TTC549 (cell line): ENCODE results near the gene BCCIP.

Experiments used
- FAIRE-seq: peaks from 2 replicates; lab custom pipeline; 2012; peaks lifted over from hg19 to GRCh38; lab: Jason Lieb, UNC

BCCIP gene

DNA sequence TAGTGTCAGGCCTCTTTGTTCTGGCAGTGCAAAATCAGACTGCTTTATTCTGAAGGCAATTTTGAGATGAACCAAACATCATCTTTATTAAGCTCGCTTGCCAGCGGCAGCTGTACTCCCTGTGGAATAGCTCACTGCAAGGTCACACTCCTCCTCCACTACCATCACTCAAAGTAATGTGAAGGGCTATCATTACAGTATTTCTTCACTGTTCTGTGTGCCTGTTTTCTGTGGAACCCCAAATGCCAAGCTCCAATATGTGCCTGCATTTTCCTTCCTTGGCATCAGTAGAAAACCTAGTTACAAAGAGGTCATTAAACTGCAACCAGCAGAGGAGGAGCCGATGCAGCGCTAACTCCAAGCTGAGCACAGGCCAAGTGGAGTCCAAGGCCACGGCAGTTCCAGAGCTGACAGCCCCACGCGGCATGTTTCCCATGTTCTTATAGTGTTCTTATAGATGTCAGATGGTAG lies 21.4 kb downstream of the BCCIP start:
- FAIRE-seq, result no peak

DNA sequence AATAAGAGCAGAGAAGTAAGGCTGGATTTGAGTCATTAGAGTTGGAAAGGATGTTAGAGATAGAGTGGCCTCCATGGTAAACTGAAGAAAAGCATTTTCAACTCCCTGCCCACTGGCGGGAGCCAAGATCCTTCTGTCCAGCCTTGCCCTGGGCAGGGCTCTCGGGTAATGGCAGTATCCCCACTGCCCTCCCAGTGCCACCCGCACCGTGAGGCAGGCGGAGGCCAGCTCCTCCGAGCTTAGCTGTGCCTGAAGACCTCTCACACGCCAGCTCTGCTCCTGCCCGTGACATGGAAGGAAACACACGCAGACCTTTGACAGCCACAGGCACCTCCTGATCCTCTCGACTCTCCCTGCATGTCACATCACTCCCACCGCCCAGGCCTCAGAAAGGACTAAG lies 22.3 kb downstream of the BCCIP start:
- no peak for FAIRE-seq

DNA sequence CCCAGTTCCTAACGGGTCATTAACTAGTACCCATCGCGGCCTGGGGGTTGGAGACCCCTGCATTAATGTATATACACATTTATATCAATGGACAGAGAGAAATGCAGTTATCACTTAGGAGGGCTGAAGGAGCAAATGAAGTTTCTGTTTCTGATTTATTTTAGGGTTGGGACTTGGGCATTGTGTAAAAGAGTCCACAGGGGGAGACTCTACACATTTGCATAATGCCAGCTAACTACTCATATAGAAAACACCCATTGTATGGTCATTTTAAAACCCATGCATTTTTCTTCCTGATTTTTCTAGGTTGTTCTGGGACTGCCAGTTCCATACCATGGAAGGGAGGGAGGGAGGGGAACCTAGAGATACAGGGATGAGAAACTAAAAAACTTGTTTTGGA lies 23.5 kb downstream of the BCCIP start:
- FAIRE-seq, result no peak

DNA sequence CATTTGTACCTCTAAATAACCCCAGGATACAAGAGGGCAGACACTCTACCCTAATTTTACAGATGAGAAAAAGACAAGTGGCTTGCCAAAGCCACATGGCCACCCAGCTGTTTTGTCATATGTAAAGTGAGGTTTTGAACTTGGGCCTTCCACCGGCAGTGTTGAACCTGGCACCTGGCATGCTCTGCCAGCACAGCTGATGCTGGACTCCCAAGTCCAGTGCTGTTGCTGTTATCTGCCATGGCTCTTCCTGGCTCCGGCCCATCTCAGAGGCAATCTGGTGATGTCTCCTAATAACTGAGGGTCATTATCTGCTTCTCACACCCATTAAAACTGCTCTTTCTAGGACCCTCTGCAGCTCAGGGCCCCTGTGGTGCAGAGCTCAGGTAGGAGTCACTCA lies 25.0 kb downstream of the BCCIP start:
- FAIRE-seq, result no peak

DNA sequence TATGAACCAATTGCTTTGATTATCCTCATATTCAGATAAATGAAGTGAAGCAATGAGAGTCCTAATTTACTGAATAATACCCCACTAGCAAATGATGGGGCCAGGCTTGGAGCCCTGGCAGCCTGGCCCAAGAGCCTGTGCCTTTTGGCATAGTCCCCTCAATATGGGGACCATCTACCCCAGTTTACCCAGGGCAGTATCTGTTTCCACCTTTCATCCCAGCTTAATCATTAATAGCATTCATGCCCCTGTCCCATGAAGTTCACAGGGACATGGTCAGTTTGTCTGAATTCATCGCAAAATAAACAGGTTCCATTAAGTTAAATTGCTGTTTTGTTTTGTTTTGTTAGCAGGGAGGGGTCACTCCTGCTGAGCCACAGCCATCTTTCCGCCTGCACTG lies 25.5 kb downstream of the BCCIP start:
- no peak for FAIRE-seq

DNA sequence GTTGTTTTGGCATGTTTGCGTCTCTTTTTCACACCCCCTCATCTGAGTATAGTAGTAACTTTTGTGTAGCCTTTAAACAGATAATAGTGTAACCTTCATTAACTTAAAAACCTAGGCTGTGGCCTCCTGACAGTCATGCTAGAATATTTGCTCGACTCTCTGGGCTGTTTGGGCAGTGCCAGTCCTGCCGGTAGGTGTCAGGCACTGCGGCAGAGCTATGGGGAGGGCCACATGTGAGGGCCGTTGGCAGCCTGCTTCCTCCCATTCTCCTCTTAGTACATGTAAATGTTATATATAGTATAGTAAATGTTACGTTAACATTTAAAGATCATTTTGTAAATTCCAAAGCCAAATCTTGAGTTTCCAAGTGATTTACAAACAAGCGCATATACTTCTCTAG lies 26.1 kb downstream of the BCCIP start:
- FAIRE-seq, result no peak

DNA sequence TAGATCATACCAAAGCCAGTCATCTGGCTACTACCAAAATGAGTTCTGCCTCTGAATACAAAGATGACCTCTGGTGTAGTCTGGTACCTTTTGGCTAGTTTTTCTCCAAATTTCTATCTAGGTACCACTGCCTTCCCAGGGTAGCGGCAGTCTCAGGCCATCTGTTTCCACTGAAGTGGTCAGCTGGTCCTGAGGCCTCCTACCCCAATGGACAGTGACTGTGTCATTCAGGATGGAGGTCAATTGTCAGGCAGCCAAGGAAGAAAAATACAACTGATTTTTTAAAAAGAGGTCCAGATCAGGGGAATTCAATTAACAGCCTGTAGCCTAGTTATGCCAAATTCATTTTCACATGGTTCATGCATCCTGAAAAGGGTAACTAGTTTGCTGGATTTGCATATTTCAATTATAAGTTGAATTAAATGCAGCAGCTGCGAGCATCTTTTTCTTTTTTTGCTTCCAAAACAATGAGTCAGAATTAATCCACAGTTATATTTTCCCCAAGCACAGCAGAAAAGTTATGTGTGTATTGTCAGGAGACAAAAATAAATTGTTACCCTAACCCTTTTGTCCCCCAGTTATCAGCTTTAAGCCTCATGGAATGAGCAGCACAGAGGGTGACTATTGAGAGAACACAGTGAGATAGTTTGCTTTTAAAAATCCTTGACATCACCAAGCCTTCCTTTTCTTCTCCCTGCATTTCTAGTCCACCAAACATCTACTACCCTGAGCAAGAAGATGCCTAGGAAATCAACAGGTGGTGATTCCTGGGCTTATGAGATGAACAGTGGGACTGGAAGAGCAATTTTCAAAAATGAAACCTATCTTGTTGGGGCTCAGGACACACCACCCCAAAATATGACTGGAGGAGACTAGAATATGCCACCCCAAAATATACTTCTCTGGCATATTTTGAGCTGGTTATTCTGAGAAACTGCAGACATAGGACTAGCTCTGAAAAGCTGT lies 27.7 kb downstream of the BCCIP start:
- FAIRE-seq, result no peak

DNA sequence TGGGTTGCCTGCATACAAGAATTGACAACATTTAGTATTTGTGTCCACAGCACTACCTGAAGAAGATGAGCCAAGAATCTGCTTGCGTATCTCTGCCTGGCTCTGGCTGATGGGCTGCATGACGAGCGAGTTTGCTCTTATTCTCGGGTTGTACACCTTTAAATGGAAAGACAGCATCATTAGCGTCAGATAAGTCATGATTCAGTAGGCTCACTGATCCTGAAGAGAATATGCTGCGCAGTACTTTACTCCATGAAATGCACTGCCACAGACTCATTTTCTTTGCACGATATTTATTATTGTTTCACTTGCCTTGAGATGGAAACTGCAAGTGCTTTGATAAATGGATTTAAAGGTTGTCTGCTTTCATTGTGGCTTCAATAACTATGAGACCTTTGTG lies 29.1 kb downstream of the BCCIP start:
- no peak for FAIRE-seq

DNA sequence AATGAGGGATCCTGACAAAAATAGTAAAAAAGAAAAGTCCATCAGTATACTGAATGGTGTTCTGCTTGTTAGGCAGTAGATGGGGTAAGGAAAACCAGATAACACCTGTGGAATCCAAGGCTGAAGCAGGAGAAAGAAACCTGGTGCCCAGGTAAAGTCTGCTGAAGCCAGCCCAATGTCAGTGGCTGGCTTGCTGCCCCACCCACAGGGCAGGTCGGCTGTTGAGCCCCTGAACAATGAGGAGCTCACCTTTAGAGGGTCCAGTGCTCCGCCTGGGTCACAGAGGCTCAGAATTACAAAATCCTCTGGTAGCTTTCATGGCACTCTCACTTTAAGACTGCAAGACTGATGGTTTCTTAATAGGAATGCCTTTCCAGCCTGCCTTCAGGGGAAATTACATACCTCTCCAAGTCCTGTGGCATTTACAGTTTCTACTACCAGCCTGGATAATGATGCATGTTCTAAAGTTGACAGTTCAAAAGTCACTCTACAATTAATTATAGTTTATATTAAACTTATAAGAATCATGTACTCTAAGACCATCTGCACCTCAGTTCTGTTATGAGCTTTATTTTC lies 33.9 kb downstream of the BCCIP start:
- no peak for FAIRE-seq

DNA sequence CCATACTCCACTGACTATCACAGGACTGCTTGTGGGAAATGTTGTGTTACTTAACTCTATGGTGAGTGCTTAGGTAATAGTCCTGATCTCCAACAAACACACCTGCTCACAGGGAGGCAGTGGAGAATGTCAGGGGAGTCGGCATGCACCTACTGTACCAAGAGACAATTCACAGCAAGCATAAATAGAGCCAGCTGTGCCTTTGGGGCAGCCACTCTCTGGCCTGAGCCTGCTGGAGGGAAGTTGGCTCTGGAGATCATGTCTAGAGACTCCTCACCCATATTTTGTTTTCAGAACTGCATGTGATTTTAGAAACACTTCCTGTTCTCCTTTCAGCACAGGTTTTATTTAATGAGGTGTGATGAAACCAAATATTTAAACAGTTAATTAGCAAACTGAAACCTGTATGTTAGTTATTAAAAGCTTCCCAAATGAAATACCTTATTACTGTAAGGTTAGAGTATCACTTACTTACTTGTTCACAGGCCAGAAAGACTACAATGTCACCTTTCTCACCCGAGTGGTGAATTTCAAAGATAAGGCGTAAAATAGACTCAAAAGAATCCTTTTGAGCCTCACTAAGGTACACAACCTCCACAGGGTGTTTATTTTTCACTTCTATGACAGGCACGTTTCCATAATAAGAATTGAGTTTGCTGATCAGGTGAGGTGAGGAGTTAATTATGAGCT lies 35.9 kb downstream of the BCCIP start:
- FAIRE-seq, result no peak

DNA sequence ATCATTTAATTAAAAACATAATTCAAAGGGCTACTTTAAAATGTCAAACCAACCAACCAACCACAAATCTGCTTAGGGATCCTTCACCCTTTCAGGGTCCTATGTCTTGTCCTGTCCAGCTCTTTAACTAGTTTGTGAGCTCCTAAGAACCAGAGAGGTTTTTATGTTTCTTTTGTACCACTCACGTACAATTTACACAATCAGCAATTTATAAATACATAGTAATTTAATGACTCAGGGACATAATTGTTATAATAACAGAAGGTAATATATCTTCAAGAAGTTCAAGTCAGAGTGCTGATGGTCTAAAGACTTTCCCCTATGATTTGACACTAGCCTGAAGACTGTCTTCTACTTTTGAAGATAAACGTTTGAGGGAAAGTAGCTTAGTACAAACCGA lies 41.8 kb downstream of the BCCIP start:
- no peak for FAIRE-seq

DNA sequence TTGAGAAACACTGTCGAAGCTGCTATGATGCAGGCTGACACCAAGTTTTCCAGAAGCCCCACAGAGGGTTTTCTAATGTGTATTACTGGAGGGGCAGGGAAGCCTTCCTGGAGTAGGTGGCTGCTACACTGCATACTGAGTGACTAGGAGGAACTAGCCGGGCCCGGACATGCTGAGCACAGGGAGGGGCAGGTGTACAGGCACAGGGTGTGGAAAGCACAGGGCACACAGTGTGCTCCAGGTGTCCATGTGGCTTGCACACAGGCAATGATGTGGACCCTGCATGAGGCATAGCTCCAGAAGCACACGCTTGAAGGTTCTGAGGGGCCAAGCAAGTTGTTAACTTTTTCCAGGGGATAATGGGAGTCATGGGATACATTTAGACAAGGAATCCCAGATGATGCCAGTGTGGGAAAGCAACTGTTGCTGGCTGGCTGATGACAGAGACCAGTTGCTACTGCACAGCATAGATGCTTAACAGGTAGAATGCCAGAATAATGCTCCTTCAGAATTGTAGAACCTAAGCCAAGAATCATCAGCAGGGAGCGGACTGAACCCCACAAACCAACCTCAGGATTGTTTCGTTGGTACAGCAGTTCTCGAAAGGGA lies 43.2 kb downstream of the BCCIP start:
- no peak for FAIRE-seq

DNA sequence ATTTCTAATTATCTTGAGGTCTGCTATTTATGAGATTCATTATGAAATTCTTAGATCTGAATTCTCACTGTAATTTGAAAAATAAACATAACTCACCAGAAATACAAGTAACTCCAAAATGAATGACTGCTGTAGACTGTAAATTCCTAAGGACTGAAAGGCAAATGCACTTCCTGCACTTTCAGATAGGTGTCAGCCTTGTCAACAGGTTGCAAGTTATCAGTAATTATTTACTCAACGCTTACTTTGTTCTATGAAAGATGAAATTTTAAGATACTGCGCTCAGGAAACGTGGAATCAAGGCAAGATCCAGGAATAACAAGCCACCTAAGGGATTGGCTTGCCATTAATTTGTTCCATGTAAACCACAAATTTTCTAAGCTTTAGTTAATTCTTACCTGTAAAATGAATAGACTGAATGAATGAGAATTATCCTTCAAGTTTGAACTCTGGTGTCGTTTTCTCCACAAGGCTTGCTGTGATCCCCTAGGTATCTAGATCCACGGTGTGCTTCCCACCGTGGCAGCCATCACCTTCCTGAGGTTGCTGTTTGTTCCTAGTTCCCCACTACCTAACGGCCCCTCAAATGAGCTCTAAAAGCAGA lies 45.1 kb downstream of the BCCIP start:
- peak; percentile 13 for FAIRE-seq

DNA sequence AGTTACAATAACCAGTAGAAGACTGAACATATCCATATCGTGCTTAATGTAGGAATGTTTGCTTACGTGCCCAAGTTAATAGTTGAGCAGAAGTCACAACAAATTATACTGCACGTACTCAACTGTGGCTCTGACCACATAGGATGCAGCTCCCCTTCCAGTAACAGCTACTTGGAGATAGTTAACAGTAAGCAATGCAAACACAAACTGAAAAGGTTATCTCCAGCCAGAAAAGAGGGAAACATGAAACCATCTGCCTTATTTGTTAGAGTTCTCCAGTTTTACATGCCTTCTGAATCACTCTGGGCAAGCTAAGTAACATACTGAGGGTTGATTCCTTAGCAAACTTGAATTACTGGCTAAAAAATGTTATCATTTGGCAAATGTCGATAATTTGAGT lies 48.0 kb downstream of the BCCIP start:
- FAIRE-seq, result no peak

DNA sequence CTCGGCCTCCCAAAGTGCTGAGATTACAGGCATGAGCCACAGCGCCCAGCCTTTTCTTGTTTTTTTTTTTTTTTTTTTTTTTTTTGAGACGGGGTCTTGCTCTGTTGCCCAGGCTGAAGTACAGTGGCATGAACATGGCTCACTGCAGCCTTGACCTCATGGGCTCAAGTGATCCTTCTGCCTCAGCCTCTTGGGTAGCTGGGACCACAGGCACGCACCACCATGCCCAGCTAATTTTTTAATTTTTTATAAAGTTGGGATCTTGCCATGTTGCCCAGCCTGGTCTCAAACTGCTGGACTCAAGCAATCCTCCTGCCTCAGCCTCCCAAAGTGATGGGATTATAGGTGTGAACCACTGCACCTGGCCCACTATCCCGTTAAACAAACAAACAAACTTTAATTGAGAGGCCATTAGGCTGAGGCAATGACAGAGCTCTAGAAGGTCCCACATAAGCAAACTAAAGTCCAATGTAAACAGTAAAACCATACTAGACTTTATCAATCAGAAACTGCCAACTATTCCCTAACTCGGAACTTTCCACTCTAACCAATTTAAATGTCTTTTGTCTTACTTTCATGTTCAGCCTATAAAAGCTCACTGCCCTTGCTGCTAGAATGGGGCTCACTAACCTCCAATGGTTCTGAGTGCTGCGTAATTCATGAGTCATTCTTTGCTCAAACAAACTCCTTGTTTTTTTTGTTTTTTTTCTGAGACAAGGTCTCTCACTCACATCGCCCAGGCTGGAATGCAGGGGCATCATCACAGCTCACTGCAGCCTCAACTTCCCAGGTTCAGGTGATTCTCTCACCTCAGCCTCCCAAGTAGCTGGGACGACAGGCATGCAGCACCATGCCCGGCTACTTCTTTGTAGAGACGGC lies 55.9 kb downstream of the BCCIP start:
- FAIRE-seq, result no peak

DNA sequence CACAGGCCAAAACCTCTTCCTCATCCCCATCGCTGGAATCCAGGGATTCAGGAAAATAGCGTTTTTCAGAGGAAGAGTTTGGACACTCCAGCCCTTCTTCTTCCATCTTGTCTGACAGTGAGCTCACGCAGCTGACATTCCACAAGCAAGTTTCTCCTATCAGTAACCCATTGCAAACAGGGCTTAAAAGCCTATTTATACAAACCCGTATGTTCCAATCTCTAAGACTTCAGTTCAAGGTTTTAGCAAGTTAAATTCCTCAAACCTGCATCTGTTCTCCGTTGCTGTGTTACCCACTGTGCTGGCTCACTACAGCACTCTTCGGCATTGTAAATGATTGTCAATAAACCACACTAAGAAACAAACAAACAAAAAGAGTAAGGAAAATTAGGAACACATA lies 57.4 kb downstream of the BCCIP start:
- FAIRE-seq, result no peak

DNA sequence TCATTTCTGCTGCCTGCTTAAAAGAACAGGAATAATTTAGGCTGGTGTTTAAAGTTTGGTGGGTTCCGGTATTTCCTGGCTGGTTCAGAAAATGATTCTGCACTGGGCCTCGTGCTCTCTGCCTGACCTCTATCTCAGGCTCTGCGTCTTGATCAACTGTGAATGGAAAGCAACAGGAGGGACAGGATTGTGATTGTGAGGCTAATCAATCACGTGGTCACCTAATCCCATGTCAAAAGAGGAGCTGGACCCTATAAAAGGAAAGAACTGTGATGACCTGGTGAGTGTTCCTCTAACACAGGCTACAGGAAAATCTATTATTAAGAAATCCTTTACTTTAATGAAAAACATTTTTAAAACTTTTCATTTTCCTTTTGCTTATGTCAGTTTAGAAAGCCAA lies 57.8 kb downstream of the BCCIP start, which contains the start of gene DHX32:
DHX32 (minus strand) TSS at position 101 of the 400 bp plus-strand sequence. CDS start 468 bp downstream, outside the sequence.
- no peak for FAIRE-seq

DNA sequence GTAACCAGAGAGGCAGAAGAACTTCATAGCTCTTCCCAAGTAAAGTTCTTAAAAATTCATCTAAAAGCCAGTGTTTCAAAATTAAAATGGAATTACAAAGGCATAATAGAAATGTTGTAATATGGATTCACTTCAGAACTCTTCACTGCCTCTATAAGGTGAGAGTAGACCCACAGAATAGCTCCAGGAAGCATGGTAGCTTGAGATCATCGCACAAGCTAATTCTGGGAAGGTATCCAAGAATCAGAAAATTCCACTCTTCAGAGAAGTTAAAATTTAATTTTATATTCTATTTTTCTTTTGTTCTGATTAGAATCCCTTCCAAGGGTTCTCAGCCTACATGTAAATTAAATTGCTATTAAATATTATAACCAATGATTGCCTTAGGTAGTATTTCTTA lies 59.2 kb downstream of the BCCIP start:
- FAIRE-seq, result no peak

DNA sequence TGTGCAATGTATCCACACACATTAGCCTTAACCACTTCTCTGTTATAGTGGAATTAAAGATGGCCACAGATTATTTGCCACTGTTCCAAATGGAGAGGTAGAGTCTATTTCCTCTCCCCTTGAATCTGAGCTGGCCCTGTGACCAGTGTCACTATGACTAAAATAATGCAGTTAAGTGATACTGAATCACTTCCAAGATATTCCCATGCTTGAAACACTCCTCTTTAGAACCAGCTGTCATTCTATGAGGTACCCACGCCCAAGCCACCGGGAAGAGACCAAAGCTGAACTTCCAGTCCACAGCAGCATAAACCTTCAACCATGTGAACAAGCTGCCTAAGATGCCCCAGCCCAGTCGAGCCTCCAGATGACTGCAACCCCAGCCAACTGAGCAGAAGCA lies 59.9 kb downstream of the BCCIP start:
- no peak for FAIRE-seq
